ENCODE measurements around the gene VEPH1.
"Not testable (repeated sequence)": the region's sequence is repeated elsewhere in the genome, so short reads cannot be mapped to it uniquely, and the experiment has no call there.

Gene VEPH1

GRCh38 chr3:157381606-157382005 is 121.6 kb downstream of the VEPH1 start:
- no peak for DNase-seq

- DNase-seq, result no peak
Observed at GRCh38 chr3:157379525-157380140, 123.6 kb downstream of the VEPH1 start.

- no peak for DNase-seq
Observed at GRCh38 chr3:157376603-157377300, 126.5 kb downstream of the VEPH1 start.

GRCh38 chr3:157375342-157375986 is 127.8 kb downstream of the VEPH1 start:
- DNase-seq, result no peak

GRCh38 chr3:157374933-157375332 is 128.3 kb downstream of the VEPH1 start:
- no peak for DNase-seq

GRCh38 chr3:157373783-157374182 is 129.4 kb downstream of the VEPH1 start:
- no peak for DNase-seq

GRCh38 chr3:157370867-157371266 is 132.3 kb downstream of the VEPH1 start:
- DNase-seq, result no peak

- DNase-seq, result no peak
Observed at GRCh38 chr3:157369727-157370421, 133.3 kb downstream of the VEPH1 start.

- no peak for DNase-seq
Observed at GRCh38 chr3:157368171-157368570, 135.0 kb downstream of the VEPH1 start.

- DNase-seq, result no peak
Observed at GRCh38 chr3:157363393-157363792, 139.8 kb downstream of the VEPH1 start.

- no peak for DNase-seq
Observed at GRCh38 chr3:157362348-157362747, 140.9 kb downstream of the VEPH1 start.

- no peak for DNase-seq
Observed at GRCh38 chr3:157360044-157360443, 143.2 kb downstream of the VEPH1 start.

- DNase-seq, result no peak
Observed at GRCh38 chr3:157356541-157356940, 146.7 kb downstream of the VEPH1 start.

- DNase-seq, result no peak
Observed at GRCh38 chr3:157355276-157355675, 147.9 kb downstream of the VEPH1 start.

GRCh38 chr3:157354722-157355121 is 148.5 kb downstream of the VEPH1 start:
- DNase-seq, result no peak

GRCh38 chr3:157354254-157354653 is 149.0 kb downstream of the VEPH1 start:
- no peak for DNase-seq

GRCh38 chr3:157353652-157354051 is 149.6 kb downstream of the VEPH1 start:
- DNase-seq, result no peak

- no peak for DNase-seq
Observed at GRCh38 chr3:157351981-157352380, 151.2 kb downstream of the VEPH1 start.

GRCh38 chr3:157350651-157351050 is 152.6 kb downstream of the VEPH1 start:
- not testable (repeated sequence) for DNase-seq

- not testable (repeated sequence) for DNase-seq
Observed at GRCh38 chr3:157348304-157349075, 154.7 kb downstream of the VEPH1 start.

- DNase-seq, result no peak
Observed at GRCh38 chr3:157347577-157348303, 155.5 kb downstream of the VEPH1 start.

Data from T-helper 1 cell (primary cell).